HG02759 (cell line): ENCODE data around the gene SEMA4C.

Source experiments
- ATAC-seq: cut with Tn5 transposase; IDR thresholded peaks from one replicate; pipeline ENCODE4 v1.9.1; 2021; ENCODE audit warnings: mild to moderate bottlenecking, moderate library complexity; ENCODE audit not compliant: unreplicated experiment

SEMA4C gene, protein sequence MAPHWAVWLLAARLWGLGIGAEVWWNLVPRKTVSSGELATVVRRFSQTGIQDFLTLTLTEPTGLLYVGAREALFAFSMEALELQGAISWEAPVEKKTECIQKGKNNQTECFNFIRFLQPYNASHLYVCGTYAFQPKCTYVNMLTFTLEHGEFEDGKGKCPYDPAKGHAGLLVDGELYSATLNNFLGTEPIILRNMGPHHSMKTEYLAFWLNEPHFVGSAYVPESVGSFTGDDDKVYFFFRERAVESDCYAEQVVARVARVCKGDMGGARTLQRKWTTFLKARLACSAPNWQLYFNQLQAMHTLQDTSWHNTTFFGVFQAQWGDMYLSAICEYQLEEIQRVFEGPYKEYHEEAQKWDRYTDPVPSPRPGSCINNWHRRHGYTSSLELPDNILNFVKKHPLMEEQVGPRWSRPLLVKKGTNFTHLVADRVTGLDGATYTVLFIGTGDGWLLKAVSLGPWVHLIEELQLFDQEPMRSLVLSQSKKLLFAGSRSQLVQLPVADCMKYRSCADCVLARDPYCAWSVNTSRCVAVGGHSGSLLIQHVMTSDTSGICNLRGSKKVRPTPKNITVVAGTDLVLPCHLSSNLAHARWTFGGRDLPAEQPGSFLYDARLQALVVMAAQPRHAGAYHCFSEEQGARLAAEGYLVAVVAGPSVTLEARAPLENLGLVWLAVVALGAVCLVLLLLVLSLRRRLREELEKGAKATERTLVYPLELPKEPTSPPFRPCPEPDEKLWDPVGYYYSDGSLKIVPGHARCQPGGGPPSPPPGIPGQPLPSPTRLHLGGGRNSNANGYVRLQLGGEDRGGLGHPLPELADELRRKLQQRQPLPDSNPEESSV

DNA sequence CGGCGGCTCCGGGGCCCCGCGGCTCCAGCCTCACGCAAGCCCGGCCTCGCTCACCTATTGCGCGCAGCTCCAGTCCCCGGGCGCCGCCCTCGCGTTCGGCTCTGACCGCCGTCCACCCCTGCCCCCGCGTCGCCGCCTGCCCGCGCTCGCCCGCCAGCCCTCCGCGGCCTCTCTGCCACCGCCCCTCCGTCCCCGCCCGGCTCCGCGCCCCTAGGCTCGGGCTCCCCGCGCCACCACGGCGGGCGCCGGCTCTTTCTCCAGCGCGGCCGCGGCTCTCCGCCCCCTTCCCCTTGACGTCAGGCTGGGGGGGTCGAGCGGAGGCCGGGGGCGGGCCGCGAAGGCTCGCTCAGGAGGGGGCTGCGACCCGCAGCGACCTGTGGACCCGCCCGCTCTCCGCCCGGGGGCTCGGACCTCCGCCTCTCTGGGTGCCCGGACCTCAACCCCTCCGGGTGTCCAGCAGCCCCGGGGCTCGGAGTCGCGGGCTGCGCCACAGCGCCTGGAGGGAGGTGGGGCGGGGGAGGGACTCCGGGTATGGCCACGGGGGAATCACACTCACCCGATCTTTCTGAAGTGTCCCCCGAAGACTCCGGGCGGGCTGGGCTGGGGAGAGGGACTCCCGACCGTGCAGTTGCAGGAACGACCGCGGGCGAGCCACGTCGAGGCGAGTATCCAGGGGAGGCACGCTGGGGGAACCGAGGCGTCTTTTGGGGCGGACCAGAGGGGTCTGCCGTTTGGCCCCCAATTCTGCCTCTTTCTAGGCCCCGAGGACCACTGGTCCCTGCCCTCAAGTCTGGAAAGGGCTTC lies at the start of gene SEMA4C:
SEMA4C (minus strand) TSS at position 259 of the 804 bp plus-strand sequence. CDS start 2,194 bp downstream, outside the sequence.
- ATAC-seq, result no peak

DNA sequence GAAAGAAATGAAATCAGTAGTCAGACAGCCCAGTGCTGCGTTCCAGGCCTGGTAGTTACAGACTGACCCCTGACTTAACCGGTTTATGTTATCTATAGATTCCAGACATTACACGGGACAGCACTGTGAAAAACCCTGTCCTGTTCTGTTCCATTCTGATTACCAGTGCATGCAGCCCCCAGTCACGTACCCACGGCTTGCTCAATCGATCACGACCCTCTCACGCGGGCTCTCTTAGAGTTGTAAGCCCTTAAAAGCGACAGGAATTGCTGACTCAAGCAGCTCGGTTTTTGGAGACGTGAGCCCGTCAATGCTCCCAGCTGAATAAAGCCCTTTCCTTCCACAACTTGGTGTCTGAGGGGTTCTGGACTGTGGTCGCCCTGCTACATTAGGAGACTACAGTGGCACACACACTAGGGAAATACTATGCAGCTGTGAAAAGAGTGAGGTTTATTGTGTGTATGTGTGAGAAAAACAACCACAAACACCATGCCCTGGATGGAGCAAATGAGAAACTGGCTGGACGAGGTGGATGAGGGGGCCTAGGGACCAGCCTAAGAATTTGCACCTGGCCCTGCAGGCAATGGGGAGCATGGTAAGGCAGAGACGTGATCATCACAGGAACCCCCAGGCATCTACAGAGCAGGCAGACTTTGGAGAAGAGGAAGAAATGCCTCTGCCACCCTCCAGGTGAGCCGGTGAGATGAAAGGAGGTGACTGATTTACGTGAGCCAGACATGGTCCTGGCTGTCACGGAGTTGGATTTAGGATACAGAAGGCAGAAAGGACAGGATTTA lies 49.1 kb upstream of the SEMA4C start:
- no peak for ATAC-seq

DNA sequence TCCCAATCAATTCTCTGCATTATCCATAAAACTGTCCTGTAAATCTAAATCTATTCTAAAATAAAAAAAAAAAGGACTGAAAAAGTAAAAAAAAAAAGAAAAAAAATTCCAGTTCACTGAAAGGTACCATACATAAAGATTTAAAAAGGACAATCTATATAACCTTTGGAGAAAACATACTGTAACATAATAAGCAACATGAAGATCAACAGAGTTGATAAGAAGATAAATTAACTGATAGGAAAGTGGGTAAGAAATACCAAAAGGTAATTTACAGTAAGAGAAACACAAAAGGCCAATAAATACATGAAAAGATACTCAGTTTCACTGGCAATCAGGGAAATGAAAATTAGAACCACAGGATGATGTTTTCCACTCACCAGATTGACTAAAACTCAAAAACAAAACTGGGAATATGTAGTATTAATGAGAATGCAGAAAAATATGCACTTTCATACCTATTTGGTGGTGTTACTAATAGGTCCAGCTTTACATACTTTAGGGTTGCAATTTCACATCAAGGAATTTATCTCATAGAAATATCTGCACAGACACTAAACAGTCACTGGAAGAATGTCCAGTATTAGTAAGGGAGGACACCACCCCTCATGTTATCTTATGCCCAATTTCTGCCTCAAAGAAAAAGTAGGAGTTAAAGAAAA lies 48.3 kb upstream of the SEMA4C start:
- ATAC-seq, result no peak

DNA sequence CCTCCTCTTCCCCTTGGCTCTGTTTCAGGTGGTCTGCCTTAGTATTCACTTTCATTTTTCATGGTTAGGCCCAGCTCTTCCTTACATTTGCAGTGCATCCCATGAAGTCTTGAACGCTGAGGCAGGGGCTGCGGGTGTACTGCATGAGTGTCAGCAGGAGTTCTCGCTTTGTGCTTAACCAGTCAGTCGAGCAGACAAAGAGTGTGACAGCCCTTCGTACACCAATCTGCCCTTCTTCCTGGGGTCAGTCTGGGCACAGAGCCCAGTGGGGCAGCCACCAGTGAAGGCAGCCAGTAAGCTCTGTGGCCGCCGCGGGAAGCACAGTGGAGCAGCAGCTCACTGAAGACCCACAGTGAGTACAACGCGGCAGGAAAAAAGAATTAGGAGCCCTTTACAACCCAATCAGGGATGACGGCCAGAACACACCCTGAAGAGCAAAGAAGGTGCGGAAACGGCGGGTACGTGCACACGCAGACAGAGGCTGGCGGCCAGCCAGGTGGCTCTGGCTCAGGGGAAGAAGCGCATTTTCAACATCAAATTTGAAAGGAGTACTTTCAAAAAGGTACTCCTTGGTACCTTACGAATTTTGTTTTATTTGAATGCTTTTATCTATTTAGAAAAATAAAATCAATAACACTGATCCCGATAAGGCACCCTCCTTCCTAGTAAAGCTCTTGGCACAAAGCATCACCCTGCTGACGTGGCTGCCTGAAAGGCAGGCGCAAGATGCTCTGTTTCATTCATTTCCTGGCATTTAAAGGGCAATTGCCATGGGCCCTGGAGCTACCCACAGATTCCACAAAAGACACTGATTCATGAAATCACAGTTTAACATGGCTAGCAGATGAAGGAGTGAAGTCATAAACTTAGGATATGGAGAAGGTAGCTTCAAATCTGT lies 47.0 kb upstream of the SEMA4C start:
- ATAC-seq, result no peak

DNA sequence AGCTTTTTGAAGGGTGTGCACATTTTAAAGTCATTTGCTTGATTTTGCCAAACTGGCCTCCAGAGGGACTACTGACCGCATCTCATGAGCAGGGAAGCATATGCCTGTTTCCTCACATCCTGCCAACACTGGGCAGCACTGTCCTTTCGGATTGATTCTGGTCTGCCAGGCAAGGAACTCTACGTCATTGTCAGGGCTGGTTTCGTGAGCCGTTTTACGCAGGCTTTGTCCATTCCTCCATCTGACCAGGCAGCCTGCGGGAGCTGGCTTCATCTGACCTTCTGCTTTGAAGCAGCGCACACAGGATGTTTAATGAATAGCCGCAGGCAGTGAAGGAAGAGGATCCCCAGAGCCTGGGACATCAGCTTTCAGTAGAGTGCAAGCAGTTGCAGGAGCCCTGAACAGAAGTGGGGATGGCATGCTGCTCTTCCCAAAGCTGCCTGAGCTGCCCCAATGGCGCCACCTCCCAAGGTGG lies 46.3 kb upstream of the SEMA4C start:
- ATAC-seq, result no peak

GRCh38 chr2:96914332-96914731 lies 44.5 kb upstream of the SEMA4C start:
- ATAC-seq, result no peak

- no peak for ATAC-seq
These were observed 43.7 kb upstream of the SEMA4C start for GRCh38 chr2:96913398-96914202.

DNA sequence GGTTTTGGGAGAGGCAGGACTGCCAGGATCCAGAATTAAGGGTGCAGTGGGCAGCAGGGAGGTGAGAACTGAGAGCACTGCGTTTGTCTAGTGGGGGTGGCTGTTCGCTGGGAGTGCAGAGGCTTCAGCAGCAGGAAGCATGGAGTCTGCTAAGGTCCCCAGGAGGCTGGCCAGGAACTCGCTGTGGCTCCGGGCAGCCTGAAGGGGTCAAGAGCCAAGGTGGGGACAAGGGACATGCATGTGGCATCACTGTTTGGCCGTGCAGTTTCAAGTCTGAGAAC lies 43.2 kb upstream of the SEMA4C start:
- ATAC-seq, result no peak

- no peak for ATAC-seq
These were observed 42.7 kb upstream of the SEMA4C start for GRCh38 chr2:96912346-96913116.

DNA sequence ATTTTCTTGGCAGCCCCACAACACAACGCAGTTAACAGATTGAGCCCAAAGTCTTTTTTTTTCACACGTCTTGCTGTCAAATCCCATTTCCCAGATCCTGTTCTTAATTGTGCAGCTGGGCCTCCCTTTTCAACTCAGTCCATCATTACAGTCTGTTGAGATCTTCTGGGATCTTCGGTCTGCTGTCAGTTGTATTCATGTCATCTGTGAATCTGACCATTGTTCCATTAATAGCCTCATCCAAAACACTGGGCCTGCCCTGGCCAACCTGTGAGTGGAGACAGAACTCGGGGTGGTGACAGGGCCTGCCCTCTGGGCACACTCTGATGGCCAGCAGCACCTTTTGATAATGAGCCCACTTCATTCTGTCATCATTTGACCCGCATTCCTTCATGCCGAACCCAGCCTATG lies 39.7 kb upstream of the SEMA4C start:
- ATAC-seq, result no peak

DNA sequence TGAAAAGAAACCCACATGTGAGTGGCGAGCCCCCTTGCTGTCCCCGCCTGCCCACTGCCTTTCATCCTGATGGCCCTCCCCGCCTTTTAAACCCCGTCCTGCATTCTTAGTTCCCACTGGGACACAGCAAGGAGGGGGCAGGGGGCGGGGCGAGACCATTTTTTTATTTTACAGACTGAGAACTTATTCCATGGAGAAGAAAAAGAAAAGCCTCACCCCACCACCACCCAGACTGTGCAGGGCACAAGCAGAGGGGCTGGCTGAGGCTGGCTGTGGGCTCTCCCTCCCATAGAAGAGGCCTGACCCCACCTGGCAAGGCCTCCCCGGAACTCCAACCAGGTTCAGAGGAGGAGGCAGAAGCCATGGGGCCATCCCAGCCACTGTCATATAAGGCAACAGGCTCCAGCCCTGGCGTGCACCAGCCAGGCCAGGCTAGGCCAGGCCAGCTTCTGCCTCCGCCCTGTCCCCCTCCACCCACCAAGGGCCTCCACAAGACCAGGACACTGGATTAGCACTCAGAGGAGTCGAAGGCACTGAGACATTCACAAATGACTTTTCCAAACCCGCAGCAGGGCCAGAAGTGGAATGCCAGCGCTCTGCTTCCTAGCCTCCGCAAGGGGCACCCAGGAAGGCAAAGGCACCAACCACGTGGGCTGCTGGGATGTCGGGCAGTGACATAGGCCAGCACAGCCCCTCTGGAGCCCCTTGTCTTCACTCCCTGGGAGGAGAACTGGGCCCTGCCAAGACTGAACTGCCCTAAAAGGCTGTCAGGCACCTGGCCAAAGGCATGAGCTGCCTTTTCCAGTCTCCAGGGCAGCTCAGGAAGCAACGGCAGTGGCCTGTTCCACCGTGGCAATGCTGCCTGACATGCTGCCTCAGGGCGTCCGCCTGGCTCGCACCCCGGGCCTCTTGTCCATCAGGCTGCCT lies 37.5 kb upstream of the SEMA4C start:
- ATAC-seq, result no peak

DNA sequence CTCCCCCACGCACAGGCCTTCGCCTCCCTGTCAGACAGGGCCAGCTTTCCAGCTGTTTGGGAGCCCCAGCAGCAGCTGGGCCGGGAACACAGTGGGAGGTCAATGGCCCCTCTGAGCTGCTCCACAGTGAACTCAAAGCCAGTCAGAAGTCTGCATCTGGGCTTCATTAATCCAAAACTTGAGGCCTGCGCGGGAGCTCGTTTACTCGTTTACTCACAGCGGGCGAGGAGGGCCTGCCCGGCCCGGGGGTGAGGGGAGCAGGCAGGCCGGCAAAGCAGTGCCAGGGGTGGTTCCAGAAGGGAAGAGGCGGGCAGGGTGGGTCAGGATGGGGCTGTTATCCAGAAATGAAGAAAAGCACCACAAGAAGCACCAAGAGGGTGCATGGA lies 36.8 kb upstream of the SEMA4C start:
- ATAC-seq, result no peak

GRCh38 chr2:96903815-96904214 lies 33.9 kb upstream of the SEMA4C start:
- ATAC-seq, result no peak

DNA sequence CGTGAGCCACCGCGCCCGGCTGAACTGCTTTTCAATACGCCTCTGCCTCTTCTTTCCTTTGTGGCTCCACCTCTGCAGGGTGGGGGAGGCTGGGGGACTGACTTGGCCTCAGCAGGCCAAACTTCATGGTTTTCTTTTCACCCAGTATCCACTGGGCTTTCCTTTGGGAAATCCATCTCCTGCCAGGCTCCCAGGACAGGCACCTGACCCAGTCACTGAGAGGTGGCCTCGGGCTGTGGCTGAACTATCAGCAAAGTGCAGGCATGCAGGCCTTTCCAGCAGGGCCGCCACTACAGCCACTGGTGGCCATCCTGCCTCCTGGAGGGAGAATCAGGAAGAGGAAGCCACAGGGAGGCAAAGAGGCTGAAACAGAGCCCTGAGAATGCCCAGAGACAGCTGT lies 33.4 kb upstream of the SEMA4C start:
- no peak for ATAC-seq

GRCh38 chr2:96900237-96900636 lies 30.4 kb upstream of the SEMA4C start:
- ATAC-seq, result no peak

GRCh38 chr2:96899413-96899741 lies 29.5 kb upstream of the SEMA4C start:
- no peak for ATAC-seq
